Mesodermal cell (in vitro differentiated cells): ENCODE data around the gene ADAD2.

Experiments
- H3K27ac ChIP-seq: 2 replicates; pipeline ENCODE4 v1.7.0; 2013; ENCODE audit warnings: mild to moderate bottlenecking, low read depth, low read length, moderate library complexity; ENCODE audit not compliant: severe bottlenecking
- H3K36me3 ChIP-seq: 2 replicates; pipeline ENCODE4 v1.7.1; 2013; ENCODE audit warnings: mild to moderate bottlenecking, low read length, moderate library complexity; ENCODE audit not compliant: control insufficient read depth, insufficient read depth
- H3K4me1 ChIP-seq: one replicate; pipeline ENCODE4 v1.7.1; 2013; ENCODE audit warnings: mild to moderate bottlenecking, low read length; ENCODE audit not compliant: insufficient read depth, control insufficient read depth, poor library complexity, severe bottlenecking
- H3K4me3 ChIP-seq: 2 replicates; pipeline ENCODE4 v1.7.0; 2013; ENCODE audit warnings: low read length, control low read depth, mild to moderate bottlenecking; ENCODE audit not compliant: insufficient read depth, poor library complexity, severe bottlenecking; ENCODE audit errors: extremely low read depth
- H3K9me3 ChIP-seq: 2 replicates; pipeline ENCODE4 v1.7.1; 2013; ENCODE audit warnings: mild to moderate bottlenecking, low read length, moderate library complexity; ENCODE audit not compliant: control insufficient read depth
- WGBS, 2 experiments: methylation state at CpG; one replicate each; pipeline ENCODE4 v1.1.5; 2013; ENCODE audit warnings: missing lambda C conversion rate in 2 of 2; ENCODE audit not compliant: insufficient coverage in 2 of 2; 5-methylcytosine and 5-hydroxymethylcytosine counted together

The ADAD2 gene

DNA sequence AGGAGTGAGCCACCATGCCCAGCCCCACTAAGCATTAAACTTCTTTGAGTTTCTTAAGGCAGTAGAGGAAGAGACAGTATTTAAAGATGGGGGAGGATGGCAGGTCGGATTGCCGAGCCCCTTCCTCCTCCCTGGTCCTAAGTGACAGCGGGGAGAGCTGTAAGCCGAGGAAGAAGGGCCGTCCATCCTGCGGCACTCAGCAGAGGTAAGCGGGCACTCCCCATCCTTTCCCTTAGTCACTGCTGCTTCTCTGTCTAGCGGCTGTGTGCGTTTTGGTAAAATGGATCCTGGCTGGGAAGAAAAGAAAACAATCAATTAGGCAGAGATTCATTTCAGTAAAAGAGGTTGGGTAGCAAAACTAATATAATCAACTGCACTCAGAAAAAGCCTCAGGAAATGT, 31.9 kb upstream of the ADAD2 start:
- WGBS, 2 experiments: 76 to 96% methylated on average over 4 to 5 of the region's 9 CpGs

DNA sequence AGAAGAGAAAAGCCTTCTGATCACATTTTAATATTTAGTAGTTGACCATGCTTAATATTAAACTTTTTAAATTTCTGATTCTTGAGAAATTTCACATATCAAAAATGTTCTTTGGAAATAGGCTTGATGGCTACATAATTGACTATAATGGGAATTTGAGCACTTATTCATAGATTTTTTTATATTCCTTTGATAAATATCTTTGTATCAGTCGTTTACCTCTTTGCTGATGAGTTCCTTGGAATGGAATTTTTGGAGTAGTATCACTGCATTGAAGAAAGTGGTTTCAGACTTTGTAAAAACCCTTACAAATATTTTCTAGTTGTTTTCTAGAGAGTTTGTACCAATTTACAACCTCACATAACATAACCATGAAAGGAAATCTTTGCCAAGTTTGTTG, 31.2 kb upstream of the ADAD2 start:
- H3K4me3 ChIP-seq: no peak overlapping the region
- WGBS, 2 experiments: no CpG with 5 or more reads among the region's 1 CpG

More for the DNA sequence above, 31.9 kb upstream of the ADAD2 start:
- no peak overlapping the region for H3K4me3 ChIP-seq
- no peaks in the 10 kb centered on the region for H3K4me1 ChIP-seq
- no peaks in the 10 kb centered on the region for H3K9me3 ChIP-seq
- no peaks in the 10 kb centered on the region for H3K36me3 ChIP-seq
- H3K27ac ChIP-seq: no peak overlapping the region

DNA sequence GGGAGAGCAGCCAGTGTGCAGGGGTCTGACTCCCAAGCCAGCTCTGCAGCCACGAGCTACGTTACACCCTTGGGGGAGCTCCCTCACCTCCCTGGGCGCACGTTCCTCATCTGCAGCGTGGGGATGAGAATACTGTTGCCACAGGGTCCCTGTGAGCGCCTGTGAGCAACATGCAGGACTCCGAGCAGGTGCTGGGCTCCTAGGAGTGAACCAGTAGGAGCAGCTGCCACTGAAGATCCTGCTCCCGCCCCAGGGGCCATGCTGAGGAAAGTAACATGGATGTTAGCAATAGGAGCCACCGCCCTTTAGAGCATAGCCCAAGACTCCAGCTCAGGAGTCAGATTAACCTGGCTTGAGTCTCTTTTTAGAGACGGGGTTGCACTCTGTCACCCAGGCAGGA, 29.9 kb upstream of the ADAD2 start:
- Histone ChIP-seq H3K9me3 (no peaks in the 10 kb centered on the region), H3K4me1 (no peaks in the 10 kb centered on the region), H3K4me3 (no peak overlapping the region), H3K36me3 (no peaks in the 10 kb centered on the region), H3K27ac (no peak overlapping the region)
- WGBS, 2 experiments: 85 to 93% methylated on average over 10 of the region's 10 CpGs

More for the DNA sequence above, 31.2 kb upstream of the ADAD2 start:
- H3K36me3 ChIP-seq: no peaks in the 10 kb centered on the region
- no peaks in the 10 kb centered on the region for H3K4me1 ChIP-seq
- H3K9me3 ChIP-seq: no peaks in the 10 kb centered on the region
- no peak overlapping the region for H3K27ac ChIP-seq

DNA sequence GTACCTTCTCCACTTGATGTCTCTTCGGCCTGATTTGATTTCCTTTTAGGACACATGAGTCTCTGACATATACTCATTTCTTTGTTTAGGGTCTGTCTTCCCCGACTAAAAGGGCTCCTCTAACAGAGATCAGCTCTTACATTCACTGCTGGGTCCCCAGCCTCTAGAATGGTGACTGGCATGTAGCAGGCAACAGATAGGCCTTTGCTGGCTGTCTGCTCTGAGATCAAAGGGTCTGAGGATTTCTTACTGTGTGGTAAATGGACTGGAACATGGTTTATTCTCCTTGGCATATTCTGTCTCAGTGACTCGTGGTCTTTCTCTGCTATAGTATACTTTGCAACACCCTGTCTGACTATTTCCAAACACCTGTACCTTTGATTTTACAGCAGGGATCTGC, 29.2 kb upstream of the ADAD2 start:
- no peaks in the 10 kb centered on the region for H3K9me3 ChIP-seq
- no peak overlapping the region for H3K27ac ChIP-seq
- WGBS, 2 experiments: 82 to 90% methylated on average over 2 to 3 of the region's 3 CpGs
- H3K4me3 ChIP-seq: no peak overlapping the region
- H3K4me1 ChIP-seq: no peaks in the 10 kb centered on the region
- H3K36me3 ChIP-seq: no peaks in the 10 kb centered on the region

DNA sequence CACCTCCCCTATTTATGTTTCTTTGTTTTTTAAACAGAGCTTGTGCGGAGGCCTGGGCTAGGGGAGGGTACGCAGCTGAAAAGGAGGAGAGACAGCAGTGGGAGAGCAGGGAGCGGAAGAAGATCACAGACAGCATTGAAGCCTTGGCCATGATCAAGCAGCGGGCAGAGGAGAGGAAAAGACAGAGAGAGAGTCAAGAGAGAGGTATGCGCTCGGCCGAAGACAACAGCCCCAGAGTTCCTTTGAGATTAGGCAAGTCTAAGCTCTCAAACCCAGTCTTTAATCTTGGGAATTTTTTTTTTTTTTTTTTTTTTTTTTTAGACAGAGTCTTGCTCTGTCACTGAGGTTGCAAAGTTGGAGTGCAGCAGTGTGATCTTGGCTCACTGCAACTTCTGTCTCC, 25.2 kb upstream of the ADAD2 start:
- H3K27ac ChIP-seq: no peak overlapping the region
- no peaks in the 10 kb centered on the region for H3K36me3 ChIP-seq
- H3K4me3 ChIP-seq: no peak overlapping the region
- no peaks in the 10 kb centered on the region for H3K4me1 ChIP-seq
- no peaks in the 10 kb centered on the region for H3K9me3 ChIP-seq
- 90% methylated on average over 7 of the region's 7 CpGs for WGBS, 2 experiments

DNA sequence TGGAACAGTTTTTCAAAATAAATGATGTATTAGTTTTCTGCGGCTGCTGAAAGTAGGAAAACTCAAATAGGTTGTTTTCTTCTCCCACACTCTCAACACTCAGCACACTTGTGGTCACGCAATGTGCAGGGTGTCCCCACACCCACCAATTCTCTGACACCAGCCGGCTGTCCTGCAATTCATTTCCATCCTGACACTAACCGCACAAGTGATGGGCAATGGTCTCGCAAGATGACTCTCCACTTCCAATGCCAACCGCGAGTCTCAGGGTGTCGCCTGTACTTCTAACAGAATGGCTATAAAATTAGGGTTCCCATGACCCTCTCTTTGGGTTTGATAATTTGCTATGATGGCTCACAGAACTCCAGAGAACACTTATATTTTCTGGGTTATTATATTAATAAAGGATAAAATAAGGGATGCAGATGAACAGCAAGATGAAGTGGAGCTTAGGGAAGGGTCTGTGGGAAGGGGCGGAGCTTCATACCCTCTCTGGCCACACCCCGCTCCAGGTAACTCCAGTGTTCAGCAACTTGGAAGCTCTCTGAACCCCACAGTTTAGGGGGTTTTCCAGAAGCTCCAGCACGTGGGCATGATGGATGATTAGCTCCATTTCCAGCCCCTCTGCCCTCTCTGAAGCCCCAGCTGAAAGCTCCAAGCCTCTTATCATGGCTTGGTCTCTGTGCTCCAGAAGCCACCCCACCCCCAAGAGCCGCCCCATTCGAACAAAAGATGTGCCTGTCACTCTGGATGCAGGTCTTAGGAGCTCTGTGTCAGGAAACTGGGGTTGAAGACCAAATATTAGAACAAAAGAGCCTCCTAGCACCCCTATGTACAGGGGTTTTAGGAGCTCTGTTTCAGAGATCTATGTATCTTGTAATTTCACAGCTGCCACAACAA, 23.9 kb upstream of the ADAD2 start:
- 84 to 92% methylated on average over 8 to 10 of the region's 13 CpGs for WGBS, 2 experiments
- H3K27ac ChIP-seq: no peak overlapping the region
- no peaks in the 10 kb centered on the region for H3K9me3 ChIP-seq
- no peak overlapping the region for H3K4me3 ChIP-seq
- H3K36me3 ChIP-seq: no peaks in the 10 kb centered on the region
- H3K4me1 ChIP-seq: no peaks in the 10 kb centered on the region

DNA sequence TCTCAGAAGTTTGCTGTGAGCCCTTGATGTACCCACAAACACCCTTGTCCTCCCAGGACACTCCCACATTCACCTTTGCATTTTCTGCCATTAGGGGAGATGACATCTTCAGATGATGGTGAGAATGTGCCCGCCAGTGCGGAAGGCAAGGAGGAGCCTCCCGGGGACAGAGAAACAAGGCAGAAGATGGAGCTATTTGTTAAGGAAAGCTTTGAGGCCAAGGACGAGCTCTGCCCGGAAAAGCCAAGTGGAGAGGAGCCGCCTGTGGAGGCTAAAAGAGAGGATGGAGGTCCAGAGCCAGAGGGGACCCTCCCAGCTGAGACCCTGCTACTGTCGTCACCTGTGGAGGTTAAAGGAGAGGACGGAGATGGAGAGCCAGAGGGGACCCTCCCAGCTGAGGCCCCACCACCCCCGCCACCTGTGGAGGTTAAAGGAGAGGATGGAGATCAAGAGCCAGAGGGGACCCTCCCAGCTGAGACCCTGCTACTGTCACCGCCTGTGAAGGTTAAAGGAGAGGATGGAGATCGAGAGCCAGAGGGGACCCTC, 21.1 kb upstream of the ADAD2 start:
- 88% methylated on average over 5 to 9 of the region's 11 CpGs for WGBS, 2 experiments
- Histone ChIP-seq H3K9me3 (no peaks in the 10 kb centered on the region), H3K4me1 (no peaks in the 10 kb centered on the region), H3K27ac (no peak overlapping the region), H3K4me3 (no peak overlapping the region), H3K36me3 (no peaks in the 10 kb centered on the region)

DNA sequence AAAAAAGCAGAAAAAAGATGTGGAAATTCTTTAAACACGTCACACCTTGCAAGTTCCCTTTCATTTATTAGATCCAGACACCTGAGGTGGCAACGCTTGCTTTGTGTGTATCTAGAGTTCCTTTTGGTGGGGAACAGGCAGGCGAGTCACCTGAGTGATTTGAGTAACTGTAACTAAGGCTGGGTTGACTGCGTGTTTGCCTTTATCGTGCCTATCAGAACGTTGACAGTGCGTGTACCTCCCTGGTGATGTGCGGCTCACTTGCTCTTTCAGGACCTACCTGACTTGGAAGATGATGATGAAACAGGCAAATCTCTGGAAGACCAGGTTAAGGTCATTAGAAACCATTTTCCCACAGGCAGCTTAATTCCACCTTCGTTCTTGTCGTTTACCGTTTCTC, 16.6 kb upstream of the ADAD2 start:
- WGBS, 2 experiments: 88 to 96% methylated on average over 8 to 10 of the region's 11 CpGs
- H3K4me3 ChIP-seq: no peak overlapping the region
- H3K4me1 ChIP-seq: peaks cover 26% of the 10 kb centered on the region
- no peak overlapping the region for H3K27ac ChIP-seq
- H3K36me3 ChIP-seq: peaks cover 3% of the 10 kb centered on the region
- no peaks in the 10 kb centered on the region for H3K9me3 ChIP-seq

DNA sequence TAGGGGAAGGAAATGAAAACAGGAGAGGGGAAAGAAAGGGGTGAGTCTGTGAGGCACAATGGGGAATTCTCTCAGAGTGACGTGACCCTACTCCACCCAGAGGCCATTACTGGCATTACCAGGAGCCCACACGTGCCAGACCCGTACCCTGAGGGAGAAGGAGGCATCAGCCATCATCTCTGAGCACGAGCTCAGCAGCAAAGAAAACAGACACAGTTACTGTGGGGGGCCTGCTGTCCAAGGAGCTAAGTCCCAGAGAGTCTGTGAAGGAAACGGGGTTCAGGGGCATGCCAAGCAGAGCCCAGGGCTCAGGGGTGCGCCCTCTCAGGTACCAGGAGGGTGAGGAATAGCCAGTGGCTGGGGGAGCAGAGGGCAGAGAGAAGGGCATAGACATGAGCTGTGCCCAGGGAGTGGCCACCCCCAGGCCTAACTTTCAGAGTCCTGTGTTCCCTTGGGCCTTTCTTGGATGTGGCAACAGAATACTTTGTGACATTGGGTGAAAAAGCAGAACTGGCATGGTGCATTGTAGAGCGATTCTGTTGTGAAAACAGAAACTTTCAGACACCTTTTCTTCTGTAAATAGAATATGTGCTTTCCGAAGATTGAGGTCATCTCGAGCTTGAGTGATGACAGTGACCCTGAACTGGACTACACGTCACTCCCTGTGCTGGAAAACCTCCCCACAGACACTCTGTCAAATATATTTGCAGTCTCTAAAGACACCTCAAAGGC, 15.4 kb upstream of the ADAD2 start:
- no peaks in the 10 kb centered on the region for H3K9me3 ChIP-seq
- H3K4me3 ChIP-seq: no peak overlapping the region
- H3K36me3 ChIP-seq: peaks cover 14% of the 10 kb centered on the region
- H3K27ac ChIP-seq: no peak overlapping the region
- 74 to 90% methylated on average over 5 to 9 of the region's 10 CpGs for WGBS, 2 experiments
- peaks cover 28% of the 10 kb centered on the region for H3K4me1 ChIP-seq

DNA sequence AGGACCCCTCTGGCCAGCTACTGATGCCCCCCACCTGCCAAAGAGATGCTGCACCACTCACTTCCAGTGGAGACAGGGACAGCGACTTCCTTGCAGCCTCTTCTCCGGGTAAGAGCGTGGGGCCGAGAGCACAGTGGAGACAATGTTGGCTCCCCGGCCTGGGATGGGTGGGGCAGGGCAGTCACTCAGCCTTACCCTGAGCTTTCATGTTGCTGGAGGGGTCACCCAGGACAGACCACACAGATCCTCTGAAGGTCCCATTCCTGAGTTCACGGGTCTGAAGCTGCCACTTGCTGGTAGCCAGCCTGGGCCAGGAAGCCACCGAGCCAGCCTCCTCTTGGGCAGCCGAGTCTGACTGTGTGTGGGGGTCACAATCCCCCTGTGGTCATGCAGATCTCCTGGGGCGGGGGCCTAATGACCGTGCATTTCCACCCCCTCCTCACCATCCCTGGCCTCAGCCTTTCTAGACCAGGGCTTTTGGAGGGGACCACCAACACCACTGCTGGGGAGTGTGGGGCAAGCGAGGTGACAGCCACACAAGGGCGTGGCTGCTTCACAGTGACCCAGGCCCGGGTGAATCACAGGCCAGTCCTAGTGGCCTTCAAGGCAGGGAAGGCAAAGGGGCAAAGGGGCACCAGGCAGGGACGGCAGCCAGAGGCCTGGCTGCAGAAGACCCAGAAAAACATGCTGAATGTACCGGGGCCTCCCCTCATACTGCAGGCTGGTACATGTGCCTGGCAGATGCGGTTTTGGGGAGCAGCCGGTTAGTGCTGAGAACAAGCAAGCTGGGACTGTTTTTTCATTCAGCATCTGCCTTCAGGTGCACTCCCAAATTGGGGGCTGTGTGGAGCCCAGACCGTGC, 14.5 kb upstream of the ADAD2 start:
- Histone ChIP-seq H3K27ac (peak overlapping the region; percentile 84), H3K36me3 (peaks cover 23% of the 10 kb centered on the region), H3K4me3 (no peak overlapping the region), H3K4me1 (peaks cover 28% of the 10 kb centered on the region), H3K9me3 (no peaks in the 10 kb centered on the region)
- 89 to 92% methylated on average over 14 of the region's 18 CpGs for WGBS, 2 experiments
